K562 (cell line): ENCODE data around the gene NUP50. TPM values are rescaled to one million over a fixed set of nuclear protein-coding genes. Genes with fewer than 3 reads are reported as not detected.

ENCODE experiments used
- ATF7 ChIP-seq: fragments of 450-650 bp; IDR thresholded peaks from 2 replicates; pipeline ENCODE4 v1.7.1; 2014; ENCODE audit warnings: mild to moderate bottlenecking, moderate library complexity
- CEBPZ ChIP-seq: fragments of 150-350 bp; IDR thresholded peaks from 2 replicates; pipeline ENCODE4 v1.6.1; 2014; ENCODE audit warnings: low read depth, mild to moderate bottlenecking, low read length, borderline replicate concordance
- HMG20A ChIP-seq: fragments of 450-650 bp; formaldehyde crosslinking; conservative IDR thresholded peaks from 2 replicates; pipeline ENCODE4 v1.4.0; 2020; ENCODE audit warnings: mild to moderate bottlenecking, mixed read lengths
- JUNB ChIP-seq: fragments of 450-650 bp; formaldehyde crosslinking; conservative IDR thresholded peaks from 2 replicates; pipeline ENCODE4 v1.4.0; 2020; ENCODE audit warnings: mild to moderate bottlenecking
- KDM2B ChIP-seq: fragments of 250-450 bp; sonication (Bioruptor Pico); IDR thresholded peaks from 2 replicates; pipeline ENCODE4 v1.8.0; 2021; ENCODE audit warnings: mild to moderate bottlenecking, moderate library complexity
- L3MBTL2 ChIP-seq: fragments of 450-650 bp; IDR thresholded peaks from 2 replicates; pipeline ENCODE4 v1.6.1; 2016; ENCODE audit warnings: mild to moderate bottlenecking, moderate library complexity
- PHF8 ChIP-seq: fragments of 200-600 bp; sonication (generic); IDR thresholded peaks from 2 replicates; pipeline ENCODE4 v1.6.1; 2012; ENCODE audit warnings: mixed run types, mild to moderate bottlenecking, inconsistent platforms, low read length, moderate library complexity, borderline replicate concordance
- PRMT5 ChIP-seq: sonication (generic); formaldehyde crosslinking; IDR thresholded peaks from 2 replicates; pipeline ENCODE4 v1.5.0; 2020; ENCODE audit warnings: missing genetic modification reagents
- SMARCB1 ChIP-seq: IDR thresholded peaks from 2 replicates; pipeline ENCODE4 v1.6.1; 2011; ENCODE audit warnings: improper control_type of control experiment, low read depth; ENCODE audit not compliant: insufficient read length
- SRF ChIP-seq, 2 experiments: fragments of 250-450, 450-650 bp in 1 of 2; sonication (Bioruptor Pico) in 1 of 2; sonication (generic) in 1 of 2; formaldehyde crosslinking; IDR thresholded peaks; 2 replicates each; pipeline versions ENCODE4 v1.5.0 to v1.5.1; 2020 to 2022; ENCODE audit warnings: mild to moderate bottlenecking in 1 of 2, missing genetic modification reagents in 1 of 2
- SRSF1 ChIP-seq: fragments of 200-400 bp; formaldehyde crosslinking; IDR thresholded peaks from 2 replicates; pipeline ENCODE4 v1.6.1; 2017; ENCODE audit warnings: mild to moderate bottlenecking, low read depth, low read length, moderate library complexity
- TAL1 ChIP-seq: fragments of 450-650 bp; IDR thresholded peaks from 2 replicates; pipeline ENCODE4 v1.6.1; 2016; ENCODE audit warnings: mild to moderate bottlenecking
- TEAD1 ChIP-seq, 2 experiments: fragments of 450-650 bp in 1 of 2; sonication (generic) in 1 of 2; formaldehyde crosslinking; IDR thresholded peaks; 2 replicates each; pipeline versions ENCODE4 v1.4.0 to v1.8.0; 2020 to 2022; ENCODE audit warnings: mild to moderate bottlenecking in 2 of 2, missing genetic modification reagents in 1 of 2
- TFE3 ChIP-seq: fragments of 450-650 bp; formaldehyde crosslinking; IDR thresholded peaks from 2 replicates; pipeline ENCODE4 v1.4.0; 2020; ENCODE audit warnings: mild to moderate bottlenecking, mixed read lengths
- polyA plus RNA-seq, 8 experiments: library from polyadenylated mRNA; depleted of rRNA in 4 of 8; stranded (reverse) in 5 of 8; unstranded in 3 of 8; fragments of >200 nt; fragmentation: Nextera tagmentation in 2 of 8; fragmentation: Illumina TruSeq in 1 of 8; extraction: Ambion mirVana in 2 of 8; extraction: Trizol in 1 of 8; gene quantifications; 2 replicates each; pipeline versions ENCODE4 v1.2.1 to v1.2.3, GENCODE V29; 2011 to 2014; ENCODE audit warnings: inconsistent platforms in 1 of 8, missing spikeins in 1 of 8
- total RNA-seq, 7 experiments: library from RNA; depleted of rRNA in 6 of 7; stranded (reverse); fragments of >200 nt in 6 of 7; fragmentation: Illumina TruSeq in 2 of 7; extraction: Trizol in 2 of 7; gene quantifications; 2 replicates each; pipeline versions ENCODE4 v1.2.1 to v1.2.3, GENCODE V29; 2011 to 2021; ENCODE audit warnings: low replicate concordance in 1 of 7

Gene NUP50
- total and polyA plus RNA-seq, 9 of the 15 experiments (the other 6 are each of a cell fraction or from before 2014, with no cell fraction given), result 23.8 to 83.7 (median 55.3) TPM

- no peak for TF ChIP-seq SRSF1
- no peak for TF ChIP-seq TEAD1 (CRISPR knock-in tag; IDR thresholded peaks at IDR 0.05)
- no peak for TF ChIP-seq HMG20A
- TF ChIP-seq L3MBTL2, result no peak
- TF ChIP-seq ATF7, result peak; percentile 22; the same call in 1 of the 2 replicates
- TF ChIP-seq KDM2B (CRISPR knock-in tag), result no peak
- TF ChIP-seq JUNB (CRISPR knock-in tag), result no peak
- TF ChIP-seq PHF8, result no peak
- no peak for TF ChIP-seq CEBPZ
- TF ChIP-seq TAL1, result no peak
- no peak for TF ChIP-seq SMARCB1
- no peak for TF ChIP-seq PRMT5 (CRISPR knock-in tag)
- no peak for TF ChIP-seq SRF (CRISPR knock-in tag; IDR thresholded peaks at IDR 0.05)
- no peak for TF ChIP-seq TFE3
Measured at GRCh38 chr22:45139693-45140092, 24.0 kb upstream of the NUP50 start (continued).
